ENCODE data around the gene CST7. TPM values are rescaled to one million over a fixed set of nuclear protein-coding genes. Genes with fewer than 3 reads are reported as not detected.

The CST7 gene
- total RNA-seq, 1 experiment from 2014 or later = not detected

DNA sequence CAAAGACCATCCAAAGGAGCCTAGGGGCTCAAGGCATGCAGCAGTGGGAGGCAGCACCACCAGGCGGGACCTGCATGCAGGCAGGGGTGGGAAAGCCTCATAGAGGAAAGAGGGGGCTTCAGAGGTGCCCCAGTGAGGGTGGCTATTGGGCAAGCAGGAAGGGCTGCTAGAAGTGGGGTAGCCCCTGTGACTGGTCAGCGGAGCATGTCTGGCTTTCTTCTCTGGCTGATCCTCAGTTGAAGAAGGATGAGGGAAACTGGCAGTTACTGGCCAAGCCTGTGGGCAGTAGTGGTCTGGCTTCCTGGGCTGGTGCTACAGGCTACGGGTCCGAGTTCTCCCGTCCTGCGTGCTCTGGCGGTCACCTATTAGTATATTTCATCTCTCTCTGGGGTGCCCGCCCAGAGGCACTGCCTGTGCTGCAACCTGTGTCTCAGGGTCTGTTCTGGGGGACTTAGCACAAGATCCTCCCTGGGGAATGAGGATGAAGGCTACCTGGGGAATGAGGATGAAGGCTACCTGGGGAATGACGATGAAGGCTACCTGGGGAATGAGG is 35.9 kb upstream of the CST7 start:
- in situ Hi-C loops (cut with HindIII; ENCODE audit: low pct_unique_long_range_greater_than_20kb, low sequenced_read_pairs) (no loop called here), intact Hi-C loops (cut with micrococcal nuclease; ENCODE audit: unreplicated experiment) (no loop called here)
- Histone ChIP-seq H3K4me3 (ENCODE audit: low read depth in 2 of 2, low read length in 2 of 2) (no peak overlapping the region), H3K9me3 (ENCODE audit: control insufficient read depth, insufficient read depth, low read depth, low read length) (no peaks in the 10 kb centered on the region), H3K4me1 (ENCODE audit: control insufficient read depth, insufficient read depth, low read length) (no peaks in the 10 kb centered on the region), H3K27ac (ENCODE audit: low read length) (no peak overlapping the region), H3K36me3 (ENCODE audit: control insufficient read depth, insufficient read depth, low read length) (no peaks in the 10 kb centered on the region), H3K27me3 (ENCODE audit: control insufficient read depth, insufficient read depth, low read length) (no peaks in the 10 kb centered on the region)
- DNase-seq (ENCODE audit: low read depth, low spot score) = no peak
- CTCF ChIA-PET = no interaction called here
- TF ChIP-seq SIN3A (IDR thresholded peaks at IDR 0.05; ENCODE audit: borderline replicate concordance, insufficient read depth, low read depth, low read length) (no peak), TCF7L2 (IDR thresholded peaks at IDR 0.05; ENCODE audit: low read depth, low read length) (no peak), POLR2AphosphoS5 (IDR thresholded peaks at IDR 0.05; ENCODE audit: low read depth, low read length) (no peak)
- TF ChIP-seq, protein P1, sequence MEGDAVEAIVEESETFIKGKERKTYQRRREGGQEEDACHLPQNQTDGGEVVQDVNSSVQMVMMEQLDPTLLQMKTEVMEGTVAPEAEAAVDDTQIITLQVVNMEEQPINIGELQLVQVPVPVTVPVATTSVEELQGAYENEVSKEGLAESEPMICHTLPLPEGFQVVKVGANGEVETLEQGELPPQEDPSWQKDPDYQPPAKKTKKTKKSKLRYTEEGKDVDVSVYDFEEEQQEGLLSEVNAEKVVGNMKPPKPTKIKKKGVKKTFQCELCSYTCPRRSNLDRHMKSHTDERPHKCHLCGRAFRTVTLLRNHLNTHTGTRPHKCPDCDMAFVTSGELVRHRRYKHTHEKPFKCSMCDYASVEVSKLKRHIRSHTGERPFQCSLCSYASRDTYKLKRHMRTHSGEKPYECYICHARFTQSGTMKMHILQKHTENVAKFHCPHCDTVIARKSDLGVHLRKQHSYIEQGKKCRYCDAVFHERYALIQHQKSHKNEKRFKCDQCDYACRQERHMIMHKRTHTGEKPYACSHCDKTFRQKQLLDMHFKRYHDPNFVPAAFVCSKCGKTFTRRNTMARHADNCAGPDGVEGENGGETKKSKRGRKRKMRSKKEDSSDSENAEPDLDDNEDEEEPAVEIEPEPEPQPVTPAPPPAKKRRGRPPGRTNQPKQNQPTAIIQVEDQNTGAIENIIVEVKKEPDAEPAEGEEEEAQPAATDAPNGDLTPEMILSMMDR (IDR thresholded peaks at IDR 0.05) = no peak
- TF ChIP-seq, protein P2, sequence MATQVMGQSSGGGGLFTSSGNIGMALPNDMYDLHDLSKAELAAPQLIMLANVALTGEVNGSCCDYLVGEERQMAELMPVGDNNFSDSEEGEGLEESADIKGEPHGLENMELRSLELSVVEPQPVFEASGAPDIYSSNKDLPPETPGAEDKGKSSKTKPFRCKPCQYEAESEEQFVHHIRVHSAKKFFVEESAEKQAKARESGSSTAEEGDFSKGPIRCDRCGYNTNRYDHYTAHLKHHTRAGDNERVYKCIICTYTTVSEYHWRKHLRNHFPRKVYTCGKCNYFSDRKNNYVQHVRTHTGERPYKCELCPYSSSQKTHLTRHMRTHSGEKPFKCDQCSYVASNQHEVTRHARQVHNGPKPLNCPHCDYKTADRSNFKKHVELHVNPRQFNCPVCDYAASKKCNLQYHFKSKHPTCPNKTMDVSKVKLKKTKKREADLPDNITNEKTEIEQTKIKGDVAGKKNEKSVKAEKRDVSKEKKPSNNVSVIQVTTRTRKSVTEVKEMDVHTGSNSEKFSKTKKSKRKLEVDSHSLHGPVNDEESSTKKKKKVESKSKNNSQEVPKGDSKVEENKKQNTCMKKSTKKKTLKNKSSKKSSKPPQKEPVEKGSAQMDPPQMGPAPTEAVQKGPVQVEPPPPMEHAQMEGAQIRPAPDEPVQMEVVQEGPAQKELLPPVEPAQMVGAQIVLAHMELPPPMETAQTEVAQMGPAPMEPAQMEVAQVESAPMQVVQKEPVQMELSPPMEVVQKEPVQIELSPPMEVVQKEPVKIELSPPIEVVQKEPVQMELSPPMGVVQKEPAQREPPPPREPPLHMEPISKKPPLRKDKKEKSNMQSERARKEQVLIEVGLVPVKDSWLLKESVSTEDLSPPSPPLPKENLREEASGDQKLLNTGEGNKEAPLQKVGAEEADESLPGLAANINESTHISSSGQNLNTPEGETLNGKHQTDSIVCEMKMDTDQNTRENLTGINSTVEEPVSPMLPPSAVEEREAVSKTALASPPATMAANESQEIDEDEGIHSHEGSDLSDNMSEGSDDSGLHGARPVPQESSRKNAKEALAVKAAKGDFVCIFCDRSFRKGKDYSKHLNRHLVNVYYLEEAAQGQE (IDR thresholded peaks at IDR 0.05; ENCODE audit: insufficient read depth in 1 of 2, low read depth in 2 of 2, low read length in 1 of 2) = no peak
- ATAC-seq = no peak
- POLR2A ChIA-PET = no interaction called here
- no TSS peak for BruUV-seq (replicated peaks)

DNA sequence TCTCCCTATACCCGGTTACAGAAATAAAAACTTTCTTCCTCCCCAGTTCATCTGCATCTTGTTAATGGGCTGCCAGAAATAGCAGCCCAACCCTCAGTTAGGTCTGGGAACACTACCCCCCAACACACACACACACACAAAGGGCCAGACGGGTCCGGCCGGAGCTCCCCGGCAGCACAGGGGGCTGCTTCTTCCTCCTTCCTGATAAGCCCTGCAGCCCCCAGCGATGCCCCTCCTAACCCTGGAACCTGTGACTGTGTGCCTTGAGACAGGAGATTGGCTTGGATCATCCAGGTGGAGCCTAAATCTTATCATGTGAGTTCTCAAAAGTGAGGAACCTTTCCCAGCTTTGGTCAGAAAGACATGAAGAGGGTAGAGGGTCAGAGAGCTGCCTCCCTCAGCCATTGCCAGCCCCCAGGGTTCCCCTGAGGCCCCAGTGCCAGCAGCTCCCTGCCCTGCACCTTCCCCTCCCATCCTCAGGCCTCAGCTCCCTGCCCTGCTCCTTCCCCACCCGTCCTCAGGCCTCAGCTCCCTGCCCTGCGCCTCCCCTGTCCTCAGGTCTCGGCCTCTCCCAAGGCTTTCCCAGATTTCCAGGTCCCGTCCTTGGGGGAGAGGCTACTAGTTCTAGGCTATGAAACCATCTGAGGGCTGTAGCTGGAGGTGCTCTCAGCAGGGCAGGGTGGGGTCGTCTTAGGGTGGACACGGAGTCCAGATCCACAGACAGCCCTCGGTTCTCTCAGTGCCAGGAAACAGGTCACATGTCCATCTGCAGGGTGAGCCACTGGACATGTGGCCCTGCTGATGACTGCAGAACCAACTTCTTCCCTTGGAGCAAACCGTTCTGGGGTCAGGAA is 34.5 kb upstream of the CST7 start:
- Histone ChIP-seq H3K4me3 (ENCODE audit: low read depth in 2 of 2, low read length in 2 of 2) (no peak overlapping the region), H3K27ac (ENCODE audit: low read length) (no peak overlapping the region), H3K36me3 (ENCODE audit: control insufficient read depth, insufficient read depth, low read length) (no peaks in the 10 kb centered on the region), H3K4me1 (ENCODE audit: control insufficient read depth, insufficient read depth, low read length) (no peaks in the 10 kb centered on the region), H3K9me3 (ENCODE audit: control insufficient read depth, insufficient read depth, low read depth, low read length) (no peaks in the 10 kb centered on the region), H3K27me3 (ENCODE audit: control insufficient read depth, insufficient read depth, low read length) (no peaks in the 10 kb centered on the region)
- no peak for ATAC-seq
- in situ Hi-C loops (cut with HindIII; ENCODE audit: low pct_unique_long_range_greater_than_20kb, low sequenced_read_pairs) = no loop called here
- BruUV-seq (replicated peaks) = no TSS peak
- intact Hi-C loops (cut with micrococcal nuclease; ENCODE audit: unreplicated experiment) = loop anchor here (5.0 kb wide), 1 partner anchor 132 kb away; no protein-coding TSS in a partner anchor
- POLR2A ChIA-PET = no interaction called here
- CTCF ChIA-PET = no interaction called here
- no peak for DNase-seq (ENCODE audit: low read depth, low spot score)
- TF ChIP-seq, protein P1 (IDR thresholded peaks at IDR 0.05) = no peak
- TF ChIP-seq POLR2AphosphoS5 (IDR thresholded peaks at IDR 0.05; ENCODE audit: low read depth, low read length) (no peak), SIN3A (IDR thresholded peaks at IDR 0.05; ENCODE audit: borderline replicate concordance, insufficient read depth, low read depth, low read length) (no peak), TCF7L2 (IDR thresholded peaks at IDR 0.05; ENCODE audit: low read depth, low read length) (no peak)
- TF ChIP-seq, protein P2 (IDR thresholded peaks at IDR 0.05; ENCODE audit: insufficient read depth in 1 of 2, low read depth in 2 of 2, low read length in 1 of 2) = no peak
